Measurements from ENCODE around the gene MRPL55.

MRPL55 gene

GRCh38 chr1:228082918-228083870, 25.9 kb downstream of the MRPL55 start:
- no peak for DNase-seq

GRCh38 chr1:228082214-228082917, 26.7 kb downstream of the MRPL55 start, which contains the start of gene ARF1:
ARF1 (plus strand) TSS chr1:228082708; CDS start chr1:228097115, 14,407 bp downstream.
- peak; percentile 36 for DNase-seq

- no peak for DNase-seq
Observed at GRCh38 chr1:228081578-228082213, 27.4 kb downstream of the MRPL55 start.

GRCh38 chr1:228081144-228081543, 28.0 kb downstream of the MRPL55 start:
- DNase-seq = no peak

GRCh38 chr1:228079601-228080263, 29.4 kb downstream of the MRPL55 start:
- DNase-seq = no peak

GRCh38 chr1:228079013-228079412, 30.1 kb downstream of the MRPL55 start:
- DNase-seq = no peak

- DNase-seq = no peak
Observed at GRCh38 chr1:228077565-228078330, 31.4 kb downstream of the MRPL55 start.

- no peak for DNase-seq
Observed at GRCh38 chr1:228076796-228077430, 32.2 kb downstream of the MRPL55 start.

- no peak for DNase-seq
Observed at GRCh38 chr1:228075801-228076271, 33.3 kb downstream of the MRPL55 start.

GRCh38 chr1:228074954-228075730, 34.0 kb downstream of the MRPL55 start:
- no peak for DNase-seq

- DNase-seq = no peak
Observed at GRCh38 chr1:228073857-228074545, 35.1 kb downstream of the MRPL55 start.

- DNase-seq = no peak
Observed at GRCh38 chr1:228073061-228073856, 35.8 kb downstream of the MRPL55 start.

- no peak for DNase-seq
Observed at GRCh38 chr1:228072658-228073043, 36.4 kb downstream of the MRPL55 start.

GRCh38 chr1:228071839-228072657, 37.1 kb downstream of the MRPL55 start:
- DNase-seq = no peak

GRCh38 chr1:228070851-228071250, 38.2 kb downstream of the MRPL55 start:
- DNase-seq = no peak

- no peak for DNase-seq
Observed at GRCh38 chr1:228070173-228070572, 38.9 kb downstream of the MRPL55 start.

GRCh38 chr1:228068359-228068758, 40.7 kb downstream of the MRPL55 start:
- no peak for DNase-seq
